Measurements from ENCODE around the gene AP2S1. TPM values are rescaled to one million over a fixed set of nuclear protein-coding genes. Genes with fewer than 3 reads are reported as not detected.
"Not testable (repeated sequence)": the region's sequence is repeated elsewhere in the genome, so short reads cannot be mapped to it uniquely, and the experiment has no call there.

Gene AP2S1
- total RNA-seq, 1 donor from 2014 or later, result 120 TPM

DNA sequence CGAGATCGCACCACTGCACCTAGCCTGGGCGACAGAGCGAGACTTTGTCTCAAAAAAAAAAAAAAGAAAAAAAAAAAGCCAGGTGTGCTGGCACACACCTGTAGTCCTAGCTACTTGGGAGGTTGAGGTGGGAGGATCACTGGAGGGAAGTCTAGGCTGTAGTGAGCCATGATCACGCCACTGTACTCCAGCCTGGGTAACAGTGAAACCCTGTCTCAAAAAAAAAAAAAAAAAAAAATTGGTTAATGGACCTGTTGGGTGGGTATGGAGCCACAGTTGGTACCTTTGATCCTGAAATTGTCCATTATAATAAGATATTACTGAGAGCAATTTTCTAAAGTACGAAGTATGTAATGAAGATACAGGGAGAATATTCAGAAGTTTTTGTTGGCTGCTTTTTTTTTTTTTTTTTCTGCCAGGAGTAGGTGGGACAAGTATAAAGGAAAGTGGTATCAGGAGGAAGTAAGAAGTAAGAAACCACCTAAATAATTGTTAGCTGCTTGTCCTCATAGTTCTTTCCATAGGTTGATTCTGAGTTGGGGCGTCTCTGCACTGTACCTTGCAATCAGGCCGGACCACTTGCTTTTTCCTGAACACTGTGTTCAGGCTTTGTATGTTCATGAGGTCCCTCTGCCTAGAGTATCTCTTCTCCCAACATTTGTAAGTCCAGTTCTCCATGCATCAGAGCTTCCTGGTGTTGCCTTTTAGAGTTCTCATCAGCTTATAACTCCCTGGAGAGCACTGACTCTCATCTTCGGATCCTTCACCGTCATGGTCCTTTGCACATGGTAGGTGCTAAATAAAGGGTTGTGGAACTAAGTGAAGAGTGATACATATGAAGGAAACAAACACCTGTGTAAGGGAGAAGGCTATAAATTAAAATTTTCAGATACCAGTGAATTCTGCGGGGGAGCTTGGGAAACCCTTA lies 41.9 kb upstream of the AP2S1 start:
- Histone ChIP-seq H3K36me3 (no peaks in the 10 kb centered on the region), H3K27ac (no peak overlapping the region), H3K9me3 (no peaks in the 10 kb centered on the region), H3K27me3 (ENCODE audit: low read depth) (no peaks in the 10 kb centered on the region), H3K4me1 (peaks cover 29% of the 10 kb centered on the region), H3K4me3 (no peak overlapping the region)
- TF ChIP-seq, protein P1, sequence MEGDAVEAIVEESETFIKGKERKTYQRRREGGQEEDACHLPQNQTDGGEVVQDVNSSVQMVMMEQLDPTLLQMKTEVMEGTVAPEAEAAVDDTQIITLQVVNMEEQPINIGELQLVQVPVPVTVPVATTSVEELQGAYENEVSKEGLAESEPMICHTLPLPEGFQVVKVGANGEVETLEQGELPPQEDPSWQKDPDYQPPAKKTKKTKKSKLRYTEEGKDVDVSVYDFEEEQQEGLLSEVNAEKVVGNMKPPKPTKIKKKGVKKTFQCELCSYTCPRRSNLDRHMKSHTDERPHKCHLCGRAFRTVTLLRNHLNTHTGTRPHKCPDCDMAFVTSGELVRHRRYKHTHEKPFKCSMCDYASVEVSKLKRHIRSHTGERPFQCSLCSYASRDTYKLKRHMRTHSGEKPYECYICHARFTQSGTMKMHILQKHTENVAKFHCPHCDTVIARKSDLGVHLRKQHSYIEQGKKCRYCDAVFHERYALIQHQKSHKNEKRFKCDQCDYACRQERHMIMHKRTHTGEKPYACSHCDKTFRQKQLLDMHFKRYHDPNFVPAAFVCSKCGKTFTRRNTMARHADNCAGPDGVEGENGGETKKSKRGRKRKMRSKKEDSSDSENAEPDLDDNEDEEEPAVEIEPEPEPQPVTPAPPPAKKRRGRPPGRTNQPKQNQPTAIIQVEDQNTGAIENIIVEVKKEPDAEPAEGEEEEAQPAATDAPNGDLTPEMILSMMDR (IDR thresholded peaks at IDR 0.05), result no peak
- no peak for DNase-seq
- intact Hi-C loops (cut with DNase I), result no loop called here
- ATAC-seq, result no peak

DNA sequence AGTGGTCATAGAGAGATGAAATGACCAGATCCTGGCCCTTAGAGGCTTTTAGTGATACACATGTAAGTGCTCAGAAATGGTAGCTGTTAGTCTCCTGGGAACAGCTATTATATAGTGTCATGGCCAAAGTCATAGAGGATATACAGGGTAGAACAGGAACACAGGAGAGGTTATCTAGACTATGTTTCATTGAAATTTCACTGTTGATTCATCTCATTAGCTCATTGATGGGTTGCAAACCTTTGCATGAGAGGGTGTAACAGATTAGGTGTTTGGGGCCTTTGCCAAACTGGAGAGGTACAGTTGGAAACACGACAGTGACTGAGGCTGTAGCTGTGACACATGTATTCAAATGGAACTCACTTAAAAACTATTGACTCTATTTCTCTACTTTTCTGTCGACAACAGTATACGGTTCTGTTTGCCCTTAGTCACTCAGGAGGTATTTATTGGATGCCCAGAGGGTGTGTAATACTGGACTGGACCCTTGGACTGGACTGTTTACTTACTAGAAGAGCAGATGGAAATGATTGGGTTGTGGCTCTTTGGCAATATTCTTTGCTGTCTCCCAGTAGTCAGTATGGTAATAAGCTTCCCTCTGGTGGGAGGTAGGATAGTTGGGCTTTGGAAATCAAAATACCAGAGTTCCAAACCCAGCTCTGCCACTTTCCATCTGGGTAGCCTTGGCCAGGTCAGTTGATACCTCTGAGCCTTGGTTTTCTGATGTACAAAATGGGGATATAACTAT lies 40.0 kb upstream of the AP2S1 start:
- no peaks in the 10 kb centered on the region for H3K36me3 ChIP-seq
- H3K4me1 ChIP-seq, result peaks cover 20% of the 10 kb centered on the region
- no peak overlapping the region for H3K27ac ChIP-seq
- DNase-seq (no peak), ATAC-seq (peak in 1 of 2 donors; percentile 75)
- TF ChIP-seq, protein P1 (IDR thresholded peaks at IDR 0.05), result no peak
- H3K9me3 ChIP-seq, result no peaks in the 10 kb centered on the region
- intact Hi-C loops (cut with DNase I), result no loop called here
- no peak overlapping the region for H3K4me3 ChIP-seq
- no peaks in the 10 kb centered on the region for H3K27me3 ChIP-seq (ENCODE audit: low read depth)

GRCh38 chr19:46887240-46887782 lies 36.7 kb upstream of the AP2S1 start:
- Histone ChIP-seq H3K9me3 (no peaks in the 10 kb centered on the region), H3K36me3 (no peaks in the 10 kb centered on the region), H3K27ac (no peak overlapping the region), H3K4me1 (peaks cover 13% of the 10 kb centered on the region), H3K27me3 (ENCODE audit: low read depth) (no peaks in the 10 kb centered on the region), H3K4me3 (no peak overlapping the region)
- TF ChIP-seq, protein P1 (IDR thresholded peaks at IDR 0.05), result no peak
- ATAC-seq (peak; percentile 43 to 59), DNase-seq (no peak)
- intact Hi-C loops (cut with DNase I), result no loop called here

GRCh38 chr19:46886546-46887239 lies 36.0 kb upstream of the AP2S1 start:
- peaks cover 13% of the 10 kb centered on the region for H3K4me1 ChIP-seq
- TF ChIP-seq, protein P1 (IDR thresholded peaks at IDR 0.05), result no peak
- no peak for ATAC-seq
- H3K27ac ChIP-seq, result no peak overlapping the region
- intact Hi-C loops (cut with DNase I), result no loop called here
- H3K9me3 ChIP-seq, result no peaks in the 10 kb centered on the region
- DNase-seq, result no peak
- no peaks in the 10 kb centered on the region for H3K27me3 ChIP-seq (ENCODE audit: low read depth)
- no peaks in the 10 kb centered on the region for H3K36me3 ChIP-seq
- H3K4me3 ChIP-seq, result no peak overlapping the region

- DNase-seq (no peak), ATAC-seq (no peak)
- no peaks in the 10 kb centered on the region for H3K9me3 ChIP-seq
- TF ChIP-seq, protein P1 (IDR thresholded peaks at IDR 0.05), result no peak
- no peaks in the 10 kb centered on the region for H3K27me3 ChIP-seq (ENCODE audit: low read depth)
- no peak overlapping the region for H3K27ac ChIP-seq
- intact Hi-C loops (cut with DNase I), result no loop called here
- peaks cover 6% of the 10 kb centered on the region for H3K4me1 ChIP-seq
- H3K4me3 ChIP-seq, result no peak overlapping the region
- H3K36me3 ChIP-seq, result no peaks in the 10 kb centered on the region
Observed at GRCh38 chr19:46885411-46885810, 34.8 kb upstream of the AP2S1 start.

- H3K27ac ChIP-seq; intact Hi-C loops (cut with DNase I); H3K36me3 ChIP-seq; DNase-seq; H3K9me3 ChIP-seq; H3K4me3 ChIP-seq; H3K27me3 ChIP-seq (ENCODE audit: low read depth); H3K4me1 ChIP-seq; ATAC-seq: not testable (repeated sequence)
Observed at GRCh38 chr19:46882751-46883150, 32.1 kb upstream of the AP2S1 start.
